Measurements from ENCODE around the gene ZDHHC11. TPM values are rescaled to one million over a fixed set of nuclear protein-coding genes. Genes with fewer than 3 reads are reported as not detected.
"Not testable (repeated sequence)": the region's sequence is repeated elsewhere in the genome, so short reads cannot be mapped to it uniquely, and the experiment has no call there.

Gene ZDHHC11
- total RNA-seq, 2 experiments from 2014 or later, result 4.7 to 5.9 TPM

DNA sequence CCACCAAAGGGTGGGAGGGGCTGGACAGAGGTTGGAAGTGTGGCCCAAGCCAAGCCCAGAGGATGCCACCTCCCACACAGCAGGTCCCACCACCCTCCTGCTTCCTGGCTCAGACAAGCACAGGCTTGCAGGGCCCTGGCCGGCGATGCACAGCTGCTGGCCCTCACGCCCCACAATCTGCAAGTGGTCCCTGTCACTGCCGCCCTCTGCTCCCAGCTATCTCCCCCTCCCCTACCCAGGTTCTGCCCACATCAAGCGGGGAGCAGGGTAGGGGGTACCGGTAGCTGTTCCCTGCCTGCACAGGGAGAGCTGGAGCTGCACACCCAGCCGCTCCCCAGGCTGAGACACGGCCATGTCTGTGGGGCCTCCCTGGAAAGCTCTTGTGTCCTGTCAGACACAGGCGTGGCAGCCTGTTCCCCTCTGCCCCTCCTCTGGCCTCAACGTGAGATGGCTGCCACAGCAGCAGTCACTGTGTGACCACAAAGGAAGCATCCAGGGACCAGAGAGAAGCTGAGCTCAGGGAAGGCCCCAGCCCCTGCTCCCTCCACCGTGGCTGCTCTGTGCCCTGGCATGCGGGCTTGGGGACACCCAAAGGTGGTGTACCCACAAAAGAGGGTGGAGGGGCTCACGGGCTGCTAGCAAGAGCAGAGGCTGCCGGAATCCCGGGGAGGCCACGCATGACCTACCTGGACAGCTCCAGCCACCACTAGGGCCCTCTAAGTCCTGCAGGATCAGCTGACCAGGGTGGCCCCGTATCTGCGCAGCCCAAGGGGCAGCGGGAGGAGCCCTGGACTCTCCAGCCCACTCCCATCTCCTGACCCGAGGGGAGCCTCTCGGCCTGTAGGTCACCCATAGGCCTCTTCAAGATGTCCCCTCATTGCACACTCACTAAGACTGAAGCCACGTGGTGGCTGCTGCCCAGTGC, 10.9 kb upstream of the ZDHHC11 start:
- CTCF ChIA-PET, result no interaction called here
- POLR2A ChIA-PET, result no interaction called here

- POLR2A ChIA-PET, result interaction anchor here (0.6 kb wide), 1 partner anchor 316 kb away, joined by 3 read pairs; no protein-coding TSS in a partner anchor
- CTCF ChIA-PET, result no interaction called here
Observed at GRCh38 chr5:860506-861150, 9.8 kb upstream of the ZDHHC11 start.

- ChIA-PET POLR2A (no interaction called here), CTCF (no interaction called here)
Observed at GRCh38 chr5:859798-860296, 9.1 kb upstream of the ZDHHC11 start.

GRCh38 chr5:859391-859790, 8.6 kb upstream of the ZDHHC11 start:
- CTCF ChIA-PET, result no interaction called here
- POLR2A ChIA-PET, result no interaction called here

GRCh38 chr5:858726-859125, 7.9 kb upstream of the ZDHHC11 start:
- ChIA-PET CTCF (no interaction called here), POLR2A (no interaction called here)

- ChIA-PET POLR2A (no interaction called here), CTCF (no interaction called here)
Observed at GRCh38 chr5:856531-857425, 6.0 kb upstream of the ZDHHC11 start.

DNA sequence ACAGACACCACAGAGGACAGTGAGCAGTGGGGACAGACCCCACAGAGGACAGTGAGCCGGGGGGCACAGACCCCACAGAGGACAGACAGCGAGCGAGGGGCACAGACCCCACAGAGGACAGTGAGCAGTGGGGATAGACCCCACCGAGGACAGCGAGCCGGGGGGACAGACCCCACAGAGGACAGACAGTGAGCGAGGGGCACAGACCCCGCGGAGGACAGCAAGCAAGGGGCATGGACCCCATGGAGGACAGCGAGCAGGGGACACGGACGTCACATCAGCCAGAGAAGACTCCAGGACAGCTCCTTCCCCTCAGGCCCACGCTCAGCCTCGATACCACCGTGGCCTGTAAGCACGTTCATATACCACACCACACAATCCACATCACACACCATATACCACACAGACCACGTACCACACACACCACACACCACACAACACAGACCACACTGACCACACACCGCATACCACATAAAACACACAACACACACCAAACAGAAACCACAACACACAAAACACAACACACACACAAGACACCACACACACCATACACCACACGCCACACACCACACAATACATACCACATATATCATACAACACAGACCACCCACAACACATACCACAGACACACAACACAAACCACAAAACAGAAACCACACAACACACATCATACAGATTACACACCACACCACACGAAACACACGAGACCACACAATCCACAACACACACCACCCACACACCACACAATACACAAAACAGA, 5.2 kb upstream of the ZDHHC11 start:
- ChIA-PET POLR2A (no interaction called here), CTCF (no interaction called here)

- ChIA-PET CTCF (no interaction called here), POLR2A (no interaction called here)
Observed at GRCh38 chr5:854966-855743, 4.4 kb upstream of the ZDHHC11 start.

GRCh38 chr5:854217-854616, 3.4 kb upstream of the ZDHHC11 start:
- POLR2A ChIA-PET, result no interaction called here
- CTCF ChIA-PET, result no interaction called here

DNA sequence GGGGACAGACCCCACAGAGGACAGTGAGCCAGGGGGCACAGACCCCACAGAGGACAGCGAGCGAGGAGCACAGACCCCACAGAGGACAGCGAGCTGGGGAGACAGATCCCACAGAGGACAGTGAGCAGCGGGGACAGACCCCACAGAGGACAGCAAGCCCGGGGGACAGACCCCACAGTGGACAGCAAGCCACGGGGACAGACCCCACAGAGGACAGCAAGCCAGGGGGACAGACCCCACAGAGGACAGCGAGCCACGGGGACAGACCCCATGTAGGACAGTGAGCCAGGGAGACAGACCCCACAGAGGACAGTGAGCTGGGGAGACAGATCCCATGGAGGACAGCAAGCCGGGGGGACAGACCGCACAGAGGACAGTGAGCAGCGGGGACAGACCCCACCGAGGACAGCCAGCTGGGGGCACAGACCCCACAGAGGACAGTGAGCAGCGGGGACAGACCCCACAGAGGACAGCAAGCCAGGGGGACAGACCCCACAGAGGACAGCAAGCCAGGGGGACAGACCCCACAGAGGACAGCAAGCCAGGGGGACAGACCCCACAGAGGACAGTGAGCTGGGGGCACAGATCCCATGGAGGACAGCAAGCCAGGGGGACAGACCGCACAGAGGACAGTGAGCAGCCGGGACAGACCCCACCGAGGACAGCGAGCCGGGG, 2.8 kb upstream of the ZDHHC11 start:
- POLR2A ChIA-PET, CTCF ChIA-PET: not testable (repeated sequence)

GRCh38 chr5:852431-853401, 1.9 kb upstream of the ZDHHC11 start:
- POLR2A ChIA-PET, result no interaction called here

DNA sequence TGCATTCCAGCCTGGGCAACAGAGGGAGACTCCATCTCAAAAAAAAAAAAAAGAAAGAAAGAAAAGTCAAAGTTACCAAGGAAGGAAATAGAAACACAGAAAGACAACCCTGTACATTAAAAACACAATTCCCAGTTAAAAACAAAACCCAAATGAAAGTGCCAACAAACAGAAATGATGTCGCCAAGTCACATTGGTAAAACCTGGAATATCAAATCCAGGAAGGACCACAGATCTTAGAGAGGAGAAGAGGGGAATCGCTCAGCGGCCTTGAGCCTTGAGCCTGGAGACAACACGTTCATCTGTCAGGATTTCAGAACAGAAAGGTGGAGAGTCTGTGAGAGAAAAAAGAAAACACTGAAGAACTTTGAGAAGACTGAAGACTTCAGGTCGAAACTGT, 1.2 kb upstream of the ZDHHC11 start:
- ChIA-PET CTCF (no interaction called here), POLR2A (no interaction called here)

More at GRCh38 chr5:852431-853401, 1.9 kb upstream of the ZDHHC11 start:
- CTCF ChIA-PET, result no interaction called here

DNA sequence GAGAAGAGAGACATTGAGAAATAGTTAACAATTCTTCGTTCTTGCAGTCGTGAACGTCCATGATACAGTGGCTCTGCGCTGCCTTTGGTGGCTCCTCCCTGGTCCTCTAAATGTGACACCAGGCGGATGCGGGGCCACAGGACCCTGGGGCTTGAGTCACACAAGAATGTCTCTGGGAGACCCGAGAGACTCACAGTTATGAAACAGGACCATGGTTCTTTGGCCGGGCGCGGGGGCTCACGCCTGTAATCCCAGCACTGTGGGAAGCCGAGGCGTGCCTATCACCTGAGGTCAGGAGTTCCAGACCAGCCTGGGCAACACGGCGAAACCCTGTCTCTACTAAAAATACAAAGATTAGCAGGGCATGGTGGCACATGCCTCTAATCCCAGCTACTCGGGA, 767 bp upstream of the ZDHHC11 start:
- ChIA-PET POLR2A (no interaction called here), CTCF (no interaction called here)

- ChIA-PET CTCF (no interaction called here), POLR2A (no interaction called here)
Observed at GRCh38 chr5:851076-851475, 290 bp upstream of the ZDHHC11 start.

DNA sequence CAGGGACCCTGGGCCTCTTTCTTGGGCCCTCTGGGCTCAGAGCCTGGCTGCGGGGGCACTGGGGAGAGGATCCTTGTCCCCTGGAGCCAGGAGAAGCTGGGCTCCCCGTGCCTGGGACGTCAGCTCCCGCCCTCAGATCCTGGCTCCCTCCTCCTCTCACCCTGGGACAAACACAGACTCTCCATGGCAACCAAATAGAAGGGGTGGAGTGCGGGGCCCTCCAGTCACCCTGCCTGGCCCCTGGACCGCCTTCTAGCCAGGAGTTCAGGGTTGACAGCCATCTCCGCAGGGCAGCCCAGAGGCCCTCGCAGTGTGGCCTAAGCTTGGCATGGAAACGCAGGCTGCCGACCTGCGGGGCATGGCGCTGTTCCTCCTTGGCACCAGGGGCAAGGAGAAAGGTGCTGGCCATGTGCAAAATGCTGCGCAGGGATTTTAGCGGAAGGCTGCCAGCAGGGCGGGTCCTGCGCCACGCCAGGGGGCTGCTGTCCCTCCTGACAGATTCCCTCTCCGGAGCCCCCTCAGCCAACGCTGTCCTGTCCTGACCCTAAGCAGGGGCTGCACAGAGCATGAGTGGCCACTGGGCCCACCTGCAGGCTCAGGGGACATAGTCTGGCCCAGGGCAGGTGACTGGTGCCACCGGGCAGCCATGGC, 1.0 kb downstream of the ZDHHC11 start:
- ChIA-PET POLR2A (no interaction called here), CTCF (no interaction called here)

DNA sequence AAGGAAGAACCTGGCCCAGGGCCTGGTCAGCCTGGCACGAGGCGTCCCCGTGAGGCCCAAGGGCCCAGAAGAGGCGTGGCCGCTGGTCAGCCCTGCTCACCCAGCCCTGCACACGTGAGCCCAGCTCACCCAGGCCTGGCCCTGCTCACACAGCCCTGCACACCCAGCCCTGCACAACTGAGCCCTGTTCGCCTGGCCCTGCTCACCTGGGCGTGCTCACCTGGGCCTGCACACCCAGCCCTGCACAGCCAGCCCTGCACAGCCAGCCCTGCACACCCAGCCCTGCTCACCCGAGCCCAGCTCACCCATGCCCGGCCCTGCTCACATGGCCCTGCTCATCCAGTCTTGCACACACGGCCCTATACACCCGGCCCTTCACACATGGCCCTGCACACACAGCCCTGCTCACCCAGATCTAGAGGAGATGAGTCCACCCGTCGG, 2.1 kb downstream of the ZDHHC11 start:
- ChIA-PET CTCF (no interaction called here), POLR2A (interaction anchor here (0.6 kb wide), 1 partner anchor 39 kb away, joined by 4 read pairs; no protein-coding TSS in a partner anchor)

GRCh38 chr5:847736-848135, 3.0 kb downstream of the ZDHHC11 start:
- POLR2A ChIA-PET, CTCF ChIA-PET: not testable (repeated sequence)

Measured in activated CD8-positive, alpha-beta memory T cell treated with anti-CD3 and anti-CD28 coated beads for 36 hours (primary cell).